ENCODE measurements around the gene CHST5. TPM values are rescaled to one million over a fixed set of nuclear protein-coding genes. Genes with fewer than 3 reads are reported as not detected.

CHST5 gene
- total and polyA plus RNA-seq, 2 experiments from 2014 or later, result not detected

- ATAC-seq, result no peak
- Mint-ChIP-seq H3K4me3 (no peak overlapping the region), H3K36me3 (ENCODE audit: low read depth) (peaks cover 4% of the 10 kb centered on the region; the same call in 1 of the 3 replicates), H3K27me3 (ENCODE audit: insufficient read depth, low read depth, poor library complexity) (peaks cover 11% of the 10 kb centered on the region), H3K4me1 (peaks cover 13% of the 10 kb centered on the region), H3K27ac (no peak overlapping the region), H3K9me3 (no peaks in the 10 kb centered on the region)
- peaks cover 9% of the 10 kb centered on the region; the same call in 1 of the 2 replicates for H3K4me1 ChIP-seq (ENCODE audit: insufficient read depth)
- H3K4me3 ChIP-seq, result no peak overlapping the region
- no peak for TF ChIP-seq JUNB (IDR thresholded peaks at IDR 0.05; ENCODE audit: unreplicated experiment)
- H3K4me2 ChIP-seq, result no peak overlapping the region
- no peaks in the 10 kb centered on the region for H3K36me3 ChIP-seq (ENCODE audit: insufficient read depth)
- peaks cover 10% of the 10 kb centered on the region; the same call in 1 of the 2 replicates for H3F3A ChIP-seq (replicated peaks; ENCODE audit: low read depth)
- no peaks in the 10 kb centered on the region for H3K9me2 ChIP-seq (ENCODE audit: insufficient read depth)
- no peaks in the 10 kb centered on the region; the same call in 1 of the 2 replicates for H4K20me1 ChIP-seq (replicated peaks; ENCODE audit: insufficient read depth)
- DNase-seq (ENCODE audit: low spot score), result no peak
- H3K27me3 ChIP-seq (ENCODE audit: insufficient read depth), result no peaks in the 10 kb centered on the region
- H3K27ac ChIP-seq (ENCODE audit: low read depth), result no peak overlapping the region
- H3K79me2 ChIP-seq (replicated peaks; ENCODE audit: insufficient read depth), result no peaks in the 10 kb centered on the region
- H2AFZ ChIP-seq, result no peak overlapping the region
Observed at GRCh38 chr16:75514296-75514695, 21.6 kb downstream of the CHST5 start.

- no peak for ATAC-seq
- Mint-ChIP-seq H3K4me1 (peaks cover 3% of the 10 kb centered on the region; the same call in 1 of the 3 replicates), H3K36me3 (ENCODE audit: low read depth) (no peaks in the 10 kb centered on the region), H3K27me3 (ENCODE audit: insufficient read depth, low read depth, poor library complexity) (no peaks in the 10 kb centered on the region), H3K4me3 (no peak overlapping the region), H3K27ac (no peak overlapping the region), H3K9me3 (no peaks in the 10 kb centered on the region)
- no peaks in the 10 kb centered on the region for H3K9me2 ChIP-seq (ENCODE audit: insufficient read depth)
- no peak overlapping the region for H2AFZ ChIP-seq
- no peaks in the 10 kb centered on the region for H3K4me1 ChIP-seq (ENCODE audit: insufficient read depth)
- H3K27ac ChIP-seq (ENCODE audit: low read depth), result no peak overlapping the region
- TF ChIP-seq REST (IDR thresholded peaks at IDR 0.05; ENCODE audit: unreplicated experiment) (no peak), ZNF331 (CRISPR knock-in tag; IDR thresholded peaks at IDR 0.05; ENCODE audit: low read depth) (no peak), EZH2 (IDR thresholded peaks at IDR 0.05; ENCODE audit: low read depth, unreplicated experiment) (no peak), EZH2phosphoT487 (IDR thresholded peaks at IDR 0.05; ENCODE audit: unreplicated experiment) (no peak)
- no peaks in the 10 kb centered on the region for H3K27me3 ChIP-seq (ENCODE audit: insufficient read depth)
- H3K79me2 ChIP-seq (replicated peaks; ENCODE audit: insufficient read depth), result no peaks in the 10 kb centered on the region
- H4K20me1 ChIP-seq (replicated peaks; ENCODE audit: insufficient read depth), result no peaks in the 10 kb centered on the region; the same call in 1 of the 2 replicates
- no peaks in the 10 kb centered on the region for H3K36me3 ChIP-seq (ENCODE audit: insufficient read depth)
- no peak overlapping the region for H3K4me3 ChIP-seq
- H3F3A ChIP-seq (replicated peaks; ENCODE audit: low read depth), result no peaks in the 10 kb centered on the region
- DNase-seq (ENCODE audit: low spot score), result no peak
- H3K4me2 ChIP-seq, result no peak overlapping the region
Observed at GRCh38 chr16:75506574-75506973, 29.3 kb downstream of the CHST5 start.

DNA sequence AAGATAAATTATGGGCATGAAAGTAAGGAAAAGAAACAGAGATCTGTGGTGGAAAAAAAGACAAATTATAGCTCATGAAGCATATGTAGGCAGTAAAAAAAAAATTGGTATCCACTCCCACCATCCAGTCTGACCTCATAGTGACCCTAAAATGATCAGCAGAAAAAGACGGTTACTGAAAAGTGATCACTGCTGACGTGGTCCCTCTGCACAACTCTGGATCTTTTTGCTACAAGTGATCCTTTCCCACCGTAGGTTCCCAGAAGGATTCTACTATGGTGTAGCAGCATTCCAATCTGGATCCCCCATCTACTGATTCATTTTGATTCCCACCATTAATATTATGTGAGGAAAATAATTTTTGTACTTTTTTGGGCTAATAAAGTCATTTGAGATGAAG lies 29.8 kb downstream of the CHST5 start:
- Histone ChIP-seq H2AFZ (no peak overlapping the region), H4K20me1 (replicated peaks; ENCODE audit: insufficient read depth) (no peaks in the 10 kb centered on the region; the same call in 1 of the 2 replicates), H3K79me2 (replicated peaks; ENCODE audit: insufficient read depth) (no peaks in the 10 kb centered on the region), H3K27me3 (ENCODE audit: insufficient read depth) (no peaks in the 10 kb centered on the region), H3K27ac (ENCODE audit: low read depth) (no peak overlapping the region), H3K4me2 (no peak overlapping the region), H3K4me1 (ENCODE audit: insufficient read depth) (no peaks in the 10 kb centered on the region), H3K36me3 (ENCODE audit: insufficient read depth) (no peaks in the 10 kb centered on the region), H3F3A (replicated peaks; ENCODE audit: low read depth) (no peaks in the 10 kb centered on the region), H3K4me3 (no peak overlapping the region), H3K9me2 (ENCODE audit: insufficient read depth) (no peaks in the 10 kb centered on the region)
- ATAC-seq (no peak), DNase-seq (ENCODE audit: low spot score) (no peak)
- no peak overlapping the region for H3K4me3 Mint-ChIP-seq
- no peaks in the 10 kb centered on the region for H3K27me3 Mint-ChIP-seq (ENCODE audit: insufficient read depth, low read depth, poor library complexity)
- peaks cover 3% of the 10 kb centered on the region; the same call in 1 of the 3 replicates for H3K4me1 Mint-ChIP-seq
- no peak overlapping the region for H3K27ac Mint-ChIP-seq
- no peaks in the 10 kb centered on the region for H3K36me3 Mint-ChIP-seq (ENCODE audit: low read depth)
- H3K9me3 Mint-ChIP-seq, result no peaks in the 10 kb centered on the region
- TF ChIP-seq JUNB (IDR thresholded peaks at IDR 0.05; ENCODE audit: unreplicated experiment) (no peak), EZH2 (IDR thresholded peaks at IDR 0.05; ENCODE audit: low read depth, unreplicated experiment) (no peak), ZNF114 (CRISPR knock-in tag; IDR thresholded peaks at IDR 0.05) (no peak)
- TF ChIP-seq, protein P1, sequence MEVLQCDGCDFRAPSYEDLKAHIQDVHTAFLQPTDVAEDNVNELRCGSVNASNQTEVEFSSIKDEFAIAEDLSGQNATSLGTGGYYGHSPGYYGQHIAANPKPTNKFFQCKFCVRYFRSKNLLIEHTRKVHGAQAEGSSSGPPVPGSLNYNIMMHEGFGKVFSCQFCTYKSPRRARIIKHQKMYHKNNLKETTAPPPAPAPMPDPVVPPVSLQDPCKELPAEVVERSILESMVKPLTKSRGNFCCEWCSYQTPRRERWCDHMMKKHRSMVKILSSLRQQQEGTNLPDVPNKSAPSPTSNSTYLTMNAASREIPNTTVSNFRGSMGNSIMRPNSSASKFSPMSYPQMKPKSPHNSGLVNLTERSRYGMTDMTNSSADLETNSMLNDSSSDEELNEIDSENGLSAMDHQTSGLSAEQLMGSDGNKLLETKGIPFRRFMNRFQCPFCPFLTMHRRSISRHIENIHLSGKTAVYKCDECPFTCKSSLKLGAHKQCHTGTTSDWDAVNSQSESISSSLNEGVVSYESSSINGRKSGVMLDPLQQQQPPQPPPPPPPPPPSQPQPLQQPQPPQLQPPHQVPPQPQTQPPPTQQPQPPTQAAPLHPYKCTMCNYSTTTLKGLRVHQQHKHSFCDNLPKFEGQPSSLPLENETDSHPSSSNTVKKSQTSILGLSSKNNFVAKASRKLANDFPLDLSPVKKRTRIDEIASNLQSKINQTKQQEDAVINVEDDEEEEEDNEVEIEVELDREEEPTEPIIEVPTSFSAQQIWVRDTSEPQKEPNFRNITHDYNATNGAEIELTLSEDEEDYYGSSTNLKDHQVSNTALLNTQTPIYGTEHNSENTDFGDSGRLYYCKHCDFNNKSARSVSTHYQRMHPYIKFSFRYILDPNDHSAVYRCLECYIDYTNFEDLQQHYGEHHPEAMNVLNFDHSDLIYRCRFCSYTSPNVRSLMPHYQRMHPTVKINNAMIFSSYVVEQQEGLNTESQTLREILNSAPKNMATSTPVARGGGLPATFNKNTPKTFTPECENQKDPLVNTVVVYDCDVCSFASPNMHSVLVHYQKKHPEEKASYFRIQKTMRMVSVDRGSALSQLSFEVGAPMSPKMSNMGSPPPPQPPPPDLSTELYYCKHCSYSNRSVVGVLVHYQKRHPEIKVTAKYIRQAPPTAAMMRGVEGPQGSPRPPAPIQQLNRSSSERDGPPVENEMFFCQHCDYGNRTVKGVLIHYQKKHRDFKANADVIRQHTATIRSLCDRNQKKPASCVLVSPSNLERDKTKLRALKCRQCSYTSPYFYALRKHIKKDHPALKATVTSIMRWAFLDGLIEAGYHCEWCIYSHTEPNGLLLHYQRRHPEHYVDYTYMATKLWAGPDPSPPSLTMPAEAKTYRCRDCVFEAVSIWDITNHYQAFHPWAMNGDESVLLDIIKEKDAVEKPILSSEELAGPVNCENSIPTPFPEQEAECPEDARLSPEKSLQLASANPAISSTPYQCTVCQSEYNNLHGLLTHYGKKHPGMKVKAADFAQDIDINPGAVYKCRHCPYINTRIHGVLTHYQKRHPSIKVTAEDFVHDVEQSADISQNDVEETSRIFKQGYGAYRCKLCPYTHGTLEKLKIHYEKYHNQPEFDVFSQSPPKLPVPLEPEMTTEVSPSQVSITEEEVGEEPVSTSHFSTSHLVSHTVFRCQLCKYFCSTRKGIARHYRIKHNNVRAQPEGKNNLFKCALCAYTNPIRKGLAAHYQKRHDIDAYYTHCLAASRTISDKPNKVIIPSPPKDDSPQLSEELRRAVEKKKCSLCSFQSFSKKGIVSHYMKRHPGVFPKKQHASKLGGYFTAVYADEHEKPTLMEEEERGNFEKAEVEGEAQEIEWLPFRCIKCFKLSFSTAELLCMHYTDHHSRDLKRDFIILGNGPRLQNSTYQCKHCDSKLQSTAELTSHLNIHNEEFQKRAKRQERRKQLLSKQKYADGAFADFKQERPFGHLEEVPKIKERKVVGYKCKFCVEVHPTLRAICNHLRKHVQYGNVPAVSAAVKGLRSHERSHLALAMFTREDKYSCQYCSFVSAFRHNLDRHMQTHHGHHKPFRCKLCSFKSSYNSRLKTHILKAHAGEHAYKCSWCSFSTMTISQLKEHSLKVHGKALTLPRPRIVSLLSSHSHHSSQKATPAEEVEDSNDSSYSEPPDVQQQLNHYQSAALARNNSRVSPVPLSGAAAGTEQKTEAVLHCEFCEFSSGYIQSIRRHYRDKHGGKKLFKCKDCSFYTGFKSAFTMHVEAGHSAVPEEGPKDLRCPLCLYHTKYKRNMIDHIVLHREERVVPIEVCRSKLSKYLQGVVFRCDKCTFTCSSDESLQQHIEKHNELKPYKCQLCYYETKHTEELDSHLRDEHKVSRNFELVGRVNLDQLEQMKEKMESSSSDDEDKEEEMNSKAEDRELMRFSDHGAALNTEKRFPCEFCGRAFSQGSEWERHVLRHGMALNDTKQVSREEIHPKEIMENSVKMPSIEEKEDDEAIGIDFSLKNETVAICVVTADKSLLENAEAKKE (CRISPR knock-in tag; IDR thresholded peaks at IDR 0.05), result no peak

All from GM23338 (cell line).